Measurements from ENCODE around the gene MED6. TPM values are rescaled to one million over a fixed set of nuclear protein-coding genes. Genes with fewer than 3 reads are reported as not detected.

Gene MED6
- total and polyA plus RNA-seq, 2 donors (not counting 1 experiment from before 2014, with no cell fraction given), result 26.6 to 46.1 TPM

DNA sequence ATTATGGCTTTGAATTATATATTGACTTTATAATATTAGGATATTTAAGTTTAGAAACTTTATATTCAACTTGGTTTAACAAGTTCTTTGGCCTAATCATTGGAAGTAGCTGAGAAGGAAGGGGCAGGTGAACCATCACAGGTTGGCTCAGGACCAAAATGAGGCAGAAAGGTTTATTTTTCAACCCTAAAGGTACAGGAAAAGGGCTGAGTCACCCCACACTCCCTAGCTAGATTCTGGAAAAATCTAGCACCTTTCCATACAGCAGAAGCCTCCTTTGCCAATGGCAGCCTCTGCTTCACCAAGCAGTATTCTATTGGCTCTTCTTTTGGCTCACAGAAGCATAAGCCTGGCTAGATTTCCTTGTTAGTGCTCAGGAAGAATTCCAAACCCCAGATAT lies 19.3 kb upstream of the MED6 start:
- H3K4me3 ChIP-seq (replicated peaks in 1 of 4; ENCODE audit: control extremely low read depth in 1 of 4, insufficient read depth in 1 of 4, low read depth in 3 of 4, low read length in 4 of 4), result no peak overlapping the region
- H3K9me3 ChIP-seq (ENCODE audit: control insufficient read depth, insufficient read depth, low read depth, low read length), result no peaks in the 10 kb centered on the region
- no peaks in the 10 kb centered on the region for H3K36me3 ChIP-seq (ENCODE audit: control insufficient read depth, insufficient read depth, low read length)
- H3K4me1 ChIP-seq (ENCODE audit: control insufficient read depth, extremely low read depth, insufficient read depth, low read length), result no peaks in the 10 kb centered on the region
- no peak overlapping the region for H3K27ac ChIP-seq (ENCODE audit: insufficient read depth, low read length)
- no peak overlapping the region for H3K9ac ChIP-seq (ENCODE audit: insufficient read depth, low read length)
- TF ChIP-seq, protein P1, sequence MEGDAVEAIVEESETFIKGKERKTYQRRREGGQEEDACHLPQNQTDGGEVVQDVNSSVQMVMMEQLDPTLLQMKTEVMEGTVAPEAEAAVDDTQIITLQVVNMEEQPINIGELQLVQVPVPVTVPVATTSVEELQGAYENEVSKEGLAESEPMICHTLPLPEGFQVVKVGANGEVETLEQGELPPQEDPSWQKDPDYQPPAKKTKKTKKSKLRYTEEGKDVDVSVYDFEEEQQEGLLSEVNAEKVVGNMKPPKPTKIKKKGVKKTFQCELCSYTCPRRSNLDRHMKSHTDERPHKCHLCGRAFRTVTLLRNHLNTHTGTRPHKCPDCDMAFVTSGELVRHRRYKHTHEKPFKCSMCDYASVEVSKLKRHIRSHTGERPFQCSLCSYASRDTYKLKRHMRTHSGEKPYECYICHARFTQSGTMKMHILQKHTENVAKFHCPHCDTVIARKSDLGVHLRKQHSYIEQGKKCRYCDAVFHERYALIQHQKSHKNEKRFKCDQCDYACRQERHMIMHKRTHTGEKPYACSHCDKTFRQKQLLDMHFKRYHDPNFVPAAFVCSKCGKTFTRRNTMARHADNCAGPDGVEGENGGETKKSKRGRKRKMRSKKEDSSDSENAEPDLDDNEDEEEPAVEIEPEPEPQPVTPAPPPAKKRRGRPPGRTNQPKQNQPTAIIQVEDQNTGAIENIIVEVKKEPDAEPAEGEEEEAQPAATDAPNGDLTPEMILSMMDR (conservative IDR thresholded peaks at IDR 0.05 in 1 of 2, IDR thresholded peaks at IDR 0.05 in 1 of 2; ENCODE audit: low read depth in 1 of 2, low read length in 2 of 2), result no peak
- peaks cover 3% of the 10 kb centered on the region for H3K27me3 ChIP-seq (ENCODE audit: control insufficient read depth, insufficient read depth, low read length)
- no peak for DNase-seq (ENCODE audit: low read depth in 2 of 2)
- H3K4me2 ChIP-seq (ENCODE audit: extremely low read depth, insufficient read depth, low read length), result no peak overlapping the region
- no peak overlapping the region for H2AFZ ChIP-seq (ENCODE audit: low read length)
- no peaks in the 10 kb centered on the region for H3K79me2 ChIP-seq (ENCODE audit: control insufficient read depth, insufficient read depth, low read length)
- H4K20me1 ChIP-seq (ENCODE audit: control insufficient read depth, extremely low read depth, insufficient read depth, low read length), result no peaks in the 10 kb centered on the region

DNA sequence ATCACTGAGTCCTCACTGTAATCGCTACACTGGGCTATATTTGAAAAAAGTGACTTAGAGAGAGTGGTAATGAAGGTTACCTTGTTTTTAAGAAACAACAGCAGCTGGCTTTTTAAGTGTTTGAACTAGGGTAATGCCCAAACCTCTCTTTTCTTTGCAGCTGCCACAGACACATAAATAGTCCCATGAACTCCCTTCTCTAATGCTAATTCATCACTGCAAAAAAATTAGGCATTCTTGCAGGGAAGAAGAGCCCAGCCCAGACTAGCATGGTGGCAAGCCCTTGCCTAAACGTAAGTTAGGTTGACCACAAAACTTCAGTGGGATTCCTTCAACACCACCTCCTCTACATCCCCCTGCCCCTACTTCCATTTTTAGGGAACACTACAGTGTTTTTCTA lies 17.9 kb upstream of the MED6 start:
- no peak for TF ChIP-seq EZH2 (IDR thresholded peaks at IDR 0.05; ENCODE audit: low read length, missing control alignments)
- TF ChIP-seq, protein P1 (conservative IDR thresholded peaks at IDR 0.05 in 1 of 2, IDR thresholded peaks at IDR 0.05 in 1 of 2; ENCODE audit: low read depth in 1 of 2, low read length in 2 of 2), result no peak
- Histone ChIP-seq H3K4me2 (ENCODE audit: extremely low read depth, insufficient read depth, low read length) (no peak overlapping the region), H3K27ac (ENCODE audit: insufficient read depth, low read length) (no peak overlapping the region)

DNA sequence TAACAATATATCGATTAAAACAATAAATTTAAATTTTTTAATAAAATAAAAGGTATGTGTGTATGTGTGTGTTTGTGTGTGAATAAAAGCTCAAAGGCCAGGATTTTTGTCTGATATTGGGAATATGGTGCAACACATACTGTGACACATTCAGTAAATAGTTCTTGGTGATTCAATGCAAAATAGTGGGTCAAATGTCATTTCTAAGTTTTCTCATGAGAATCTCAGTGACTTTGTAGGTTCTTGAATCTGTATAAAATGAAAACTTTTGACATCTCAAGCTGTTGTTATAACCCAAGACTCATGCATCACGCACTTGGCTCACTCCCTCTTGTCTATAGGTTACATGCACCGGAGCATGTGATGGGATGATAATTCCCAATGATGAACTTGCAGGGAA lies 16.2 kb upstream of the MED6 start:
- Histone ChIP-seq H3K9ac (ENCODE audit: insufficient read depth, low read length) (no peak overlapping the region), H3K4me2 (ENCODE audit: extremely low read depth, insufficient read depth, low read length) (no peak overlapping the region), H3K9me3 (ENCODE audit: control insufficient read depth, insufficient read depth, low read depth, low read length) (no peaks in the 10 kb centered on the region), H3K4me1 (ENCODE audit: control insufficient read depth, extremely low read depth, insufficient read depth, low read length) (no peaks in the 10 kb centered on the region), H3K79me2 (ENCODE audit: control insufficient read depth, insufficient read depth, low read length) (no peaks in the 10 kb centered on the region), H3K27ac (ENCODE audit: insufficient read depth, low read length) (no peak overlapping the region), H2AFZ (ENCODE audit: low read length) (no peak overlapping the region), H3K36me3 (ENCODE audit: control insufficient read depth, insufficient read depth, low read length) (no peaks in the 10 kb centered on the region), H3K27me3 (ENCODE audit: control insufficient read depth, insufficient read depth, low read length) (peaks cover 3% of the 10 kb centered on the region), H4K20me1 (ENCODE audit: control insufficient read depth, extremely low read depth, insufficient read depth, low read length) (no peaks in the 10 kb centered on the region), H3K4me3 (replicated peaks in 1 of 4; ENCODE audit: control extremely low read depth in 1 of 4, insufficient read depth in 1 of 4, low read depth in 3 of 4, low read length in 4 of 4) (no peak overlapping the region)
- DNase-seq (ENCODE audit: low read depth in 2 of 2), result no peak
- TF ChIP-seq EZH2 (IDR thresholded peaks at IDR 0.05; ENCODE audit: low read length, missing control alignments), result no peak
- TF ChIP-seq, protein P1 (conservative IDR thresholded peaks at IDR 0.05 in 1 of 2, IDR thresholded peaks at IDR 0.05 in 1 of 2; ENCODE audit: low read depth in 1 of 2, low read length in 2 of 2), result no peak

More for the DNA sequence above, 17.9 kb upstream of the MED6 start:
- no peak overlapping the region for H3K4me3 ChIP-seq (replicated peaks in 1 of 4; ENCODE audit: control extremely low read depth in 1 of 4, insufficient read depth in 1 of 4, low read depth in 3 of 4, low read length in 4 of 4)
- no peaks in the 10 kb centered on the region for H3K9me3 ChIP-seq (ENCODE audit: control insufficient read depth, insufficient read depth, low read depth, low read length)
- no peak for DNase-seq (ENCODE audit: low read depth in 2 of 2)
- no peaks in the 10 kb centered on the region for H3K4me1 ChIP-seq (ENCODE audit: control insufficient read depth, extremely low read depth, insufficient read depth, low read length)
- H3K9ac ChIP-seq (ENCODE audit: insufficient read depth, low read length), result no peak overlapping the region
- no peak overlapping the region for H2AFZ ChIP-seq (ENCODE audit: low read length)
- H3K27me3 ChIP-seq (ENCODE audit: control insufficient read depth, insufficient read depth, low read length), result peaks cover 3% of the 10 kb centered on the region
- no peaks in the 10 kb centered on the region for H4K20me1 ChIP-seq (ENCODE audit: control insufficient read depth, extremely low read depth, insufficient read depth, low read length)
- no peaks in the 10 kb centered on the region for H3K36me3 ChIP-seq (ENCODE audit: control insufficient read depth, insufficient read depth, low read length)
- H3K79me2 ChIP-seq (ENCODE audit: control insufficient read depth, insufficient read depth, low read length), result no peaks in the 10 kb centered on the region
